Retinal pigment epithelial cell (primary cell): ENCODE data around the gene ITGB5.

Experiments
- DNase-seq: peaks from one replicate; pipeline ENCODE4 v3.0.0-alpha.2; 2010; ENCODE audit warnings: low read depth
- H3K4me3 ChIP-seq: 2 replicates; pipeline ENCODE4 v1.5.1; 2011; ENCODE audit warnings: mild to moderate bottlenecking, low read length, control low read depth, moderate library complexity
- CTCF ChIP-seq: conservative IDR thresholded peaks from 2 replicates; pipeline ENCODE4 v1.5.1; 2011; ENCODE audit warnings: low read depth, low read length, control low read depth, inconsistent platforms

The ITGB5 gene

GRCh38 chr3:124887177-124887931, at the start of gene ITGB5:
Gene ITGB5, minus strand, starts transcription at chr3:124887365. Its CDS starts 365 bp downstream, at chr3:124887000.
- TF ChIP-seq CTCF: no peak
- peak within 1 kb of the TSS; percentile 77 for H3K4me3 ChIP-seq
- no peak for DNase-seq

GRCh38 chr3:124935794-124936542, 48.8 kb upstream of the ITGB5 start:
- no peak overlapping the region for H3K4me3 ChIP-seq
- no peak for TF ChIP-seq CTCF
- DNase-seq: no peak

DNA sequence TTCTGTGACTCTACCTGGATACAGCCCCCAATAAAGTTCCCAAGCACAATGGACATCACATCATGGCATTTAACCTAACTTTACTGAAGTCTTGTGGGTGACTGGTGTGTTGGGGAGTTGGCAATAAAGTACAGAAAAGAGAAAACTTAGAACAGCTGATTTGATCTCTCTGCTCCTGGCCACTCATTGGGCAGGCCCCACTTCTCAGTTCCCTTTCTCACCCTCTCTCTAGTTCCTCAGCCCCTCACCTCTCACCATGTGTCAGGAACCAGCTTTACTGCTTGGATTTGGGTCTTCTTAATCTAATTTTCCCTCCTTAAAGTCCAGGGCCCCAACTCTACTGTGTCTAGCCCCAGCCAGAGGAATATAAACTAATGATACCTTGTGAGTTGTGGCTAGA, 48.1 kb upstream of the ITGB5 start:
- no peak for TF ChIP-seq CTCF
- no peak for DNase-seq
- H3K4me3 ChIP-seq: no peak overlapping the region

GRCh38 chr3:124934577-124934976, 47.4 kb upstream of the ITGB5 start, which contains the start of gene MUC13:
Gene MUC13, minus strand, starts transcription at chr3:124934751. Its CDS starts 39 bp downstream, at chr3:124934712.
- DNase-seq: no peak
- H3K4me3 ChIP-seq: no peak within 1 kb of the TSS
- no peak for TF ChIP-seq CTCF

GRCh38 chr3:124928333-124929202, 41.4 kb upstream of the ITGB5 start:
- TF ChIP-seq CTCF: peak; percentile 82
- DNase-seq: peak; percentile 25
- H3K4me3 ChIP-seq: no peak overlapping the region

- no peak for TF ChIP-seq CTCF
- no peak overlapping the region for H3K4me3 ChIP-seq
- DNase-seq: no peak
Measured at GRCh38 chr3:124927574-124928045, 40.4 kb upstream of the ITGB5 start.
